ENCODE measurements around the gene POLR1B.

Gene POLR1B

DNA sequence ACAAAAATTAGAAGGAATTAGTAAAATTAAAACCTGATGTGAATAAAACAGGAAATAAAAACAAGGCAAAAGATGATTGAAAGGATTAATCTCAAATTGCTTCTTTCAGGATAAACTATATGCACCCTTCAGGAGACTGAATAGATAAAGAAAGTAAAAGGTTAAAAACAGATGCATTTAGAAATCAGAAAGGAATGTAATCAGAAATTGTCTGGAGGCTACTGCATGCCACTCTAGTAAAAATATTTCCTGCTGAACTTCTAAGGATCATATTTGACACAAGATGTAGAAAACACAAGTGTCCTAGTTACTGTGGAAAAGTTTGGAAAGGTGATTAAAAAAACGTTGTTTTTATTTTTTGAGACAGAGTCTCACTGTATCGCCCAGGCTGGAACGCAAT, 58.4 kb downstream of the POLR1B start:
- no peak for TF ChIP-seq EZH2phosphoT487 (IDR thresholded peaks at IDR 0.05; ENCODE audit: borderline replicate concordance)
- TF ChIP-seq, protein P1, sequence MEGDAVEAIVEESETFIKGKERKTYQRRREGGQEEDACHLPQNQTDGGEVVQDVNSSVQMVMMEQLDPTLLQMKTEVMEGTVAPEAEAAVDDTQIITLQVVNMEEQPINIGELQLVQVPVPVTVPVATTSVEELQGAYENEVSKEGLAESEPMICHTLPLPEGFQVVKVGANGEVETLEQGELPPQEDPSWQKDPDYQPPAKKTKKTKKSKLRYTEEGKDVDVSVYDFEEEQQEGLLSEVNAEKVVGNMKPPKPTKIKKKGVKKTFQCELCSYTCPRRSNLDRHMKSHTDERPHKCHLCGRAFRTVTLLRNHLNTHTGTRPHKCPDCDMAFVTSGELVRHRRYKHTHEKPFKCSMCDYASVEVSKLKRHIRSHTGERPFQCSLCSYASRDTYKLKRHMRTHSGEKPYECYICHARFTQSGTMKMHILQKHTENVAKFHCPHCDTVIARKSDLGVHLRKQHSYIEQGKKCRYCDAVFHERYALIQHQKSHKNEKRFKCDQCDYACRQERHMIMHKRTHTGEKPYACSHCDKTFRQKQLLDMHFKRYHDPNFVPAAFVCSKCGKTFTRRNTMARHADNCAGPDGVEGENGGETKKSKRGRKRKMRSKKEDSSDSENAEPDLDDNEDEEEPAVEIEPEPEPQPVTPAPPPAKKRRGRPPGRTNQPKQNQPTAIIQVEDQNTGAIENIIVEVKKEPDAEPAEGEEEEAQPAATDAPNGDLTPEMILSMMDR (conservative IDR thresholded peaks at IDR 0.05; ENCODE audit: low read length): no peak
- H2AFZ ChIP-seq (ENCODE audit: low read length): peak overlapping the region; percentile 23; the same call in 1 of the 2 replicates
- H3K4me1 ChIP-seq (ENCODE audit: insufficient read depth, low read length, poor library complexity, severe bottlenecking): no peaks in the 10 kb centered on the region
- no peaks in the 10 kb centered on the region for H4K20me1 ChIP-seq (ENCODE audit: insufficient read depth, low read length, poor library complexity, severe bottlenecking)
- H3K4me2 ChIP-seq (ENCODE audit: low read depth, low read length, poor library complexity, severe bottlenecking): no peak overlapping the region
- no peaks in the 10 kb centered on the region for H3K9me3 ChIP-seq (ENCODE audit: insufficient read depth, low read depth, low read length)
- no peaks in the 10 kb centered on the region for H3K9me2 ChIP-seq (replicated peaks; ENCODE audit: low read depth, low read length)
- no peaks in the 10 kb centered on the region for H3K27me3 ChIP-seq (ENCODE audit: insufficient read depth, low read length, poor library complexity, severe bottlenecking)
- H3K79me2 ChIP-seq (ENCODE audit: insufficient read depth, low read length): no peaks in the 10 kb centered on the region
- no peaks in the 10 kb centered on the region for H3F3A ChIP-seq (ENCODE audit: low read depth)
- H3K4me3 ChIP-seq (ENCODE audit: low read length, poor library complexity, severe bottlenecking): no peak overlapping the region
- H3K36me3 ChIP-seq (ENCODE audit: insufficient read depth, low read length): no peaks in the 10 kb centered on the region
- H3K9ac ChIP-seq (ENCODE audit: low read depth, low read length, poor library complexity, severe bottlenecking): no peak overlapping the region

DNA sequence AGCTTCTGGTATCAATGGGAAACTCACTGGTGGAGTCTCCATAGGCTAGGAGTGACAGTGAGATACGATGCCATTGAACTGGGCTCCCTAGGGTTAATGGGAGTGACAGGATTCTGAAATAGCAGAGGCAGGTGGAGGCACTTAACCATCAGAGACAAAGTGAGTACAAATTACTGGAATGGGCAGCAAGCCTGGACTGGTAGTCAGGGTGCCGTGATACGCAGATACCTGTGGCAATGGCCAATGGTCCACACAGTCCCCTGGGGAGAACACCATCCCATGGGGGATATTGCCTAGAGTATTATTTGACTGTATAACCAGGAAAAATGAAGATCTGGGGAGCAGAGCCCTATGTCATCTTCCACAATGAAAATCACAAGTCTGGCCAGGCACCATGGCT, 59.5 kb downstream of the POLR1B start:
- TF ChIP-seq EZH2phosphoT487 (IDR thresholded peaks at IDR 0.05; ENCODE audit: borderline replicate concordance): no peak
- TF ChIP-seq, protein P1 (conservative IDR thresholded peaks at IDR 0.05; ENCODE audit: low read length): no peak
- H3K4me2 ChIP-seq (ENCODE audit: low read depth, low read length, poor library complexity, severe bottlenecking): no peak overlapping the region
- H3K4me3 ChIP-seq (ENCODE audit: low read length, poor library complexity, severe bottlenecking): no peak overlapping the region
- no peaks in the 10 kb centered on the region for H3K36me3 ChIP-seq (ENCODE audit: insufficient read depth, low read length)
- H4K20me1 ChIP-seq (ENCODE audit: insufficient read depth, low read length, poor library complexity, severe bottlenecking): no peaks in the 10 kb centered on the region
- H3K4me1 ChIP-seq (ENCODE audit: insufficient read depth, low read length, poor library complexity, severe bottlenecking): no peaks in the 10 kb centered on the region
- no peak overlapping the region for H2AFZ ChIP-seq (ENCODE audit: low read length)
- no peak overlapping the region for H3K9ac ChIP-seq (ENCODE audit: low read depth, low read length, poor library complexity, severe bottlenecking)
- no peaks in the 10 kb centered on the region for H3K79me2 ChIP-seq (ENCODE audit: insufficient read depth, low read length)
- no peaks in the 10 kb centered on the region for H3K27me3 ChIP-seq (ENCODE audit: insufficient read depth, low read length, poor library complexity, severe bottlenecking)
- no peaks in the 10 kb centered on the region for H3F3A ChIP-seq (ENCODE audit: low read depth)
- no peaks in the 10 kb centered on the region for H3K9me3 ChIP-seq (ENCODE audit: insufficient read depth, low read depth, low read length)
- no peaks in the 10 kb centered on the region for H3K9me2 ChIP-seq (replicated peaks; ENCODE audit: low read depth, low read length)

DNA sequence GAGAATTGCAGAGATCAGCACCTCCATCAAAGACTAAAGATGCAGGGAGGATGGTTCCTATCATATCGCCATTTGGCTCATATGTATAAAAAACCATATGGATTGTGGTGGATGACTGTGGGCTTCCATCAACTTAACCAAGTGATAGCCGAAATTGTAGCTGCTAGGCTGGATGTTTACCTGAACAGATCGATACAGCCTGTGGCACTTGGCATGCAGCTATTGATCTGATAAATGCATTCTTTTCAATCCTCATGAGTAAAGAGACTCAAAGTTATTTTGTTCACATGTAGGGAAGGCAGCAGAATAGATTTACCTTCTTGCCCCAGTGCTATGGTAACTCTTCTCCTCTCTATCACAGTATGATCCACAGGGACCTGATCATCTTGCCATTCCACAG, 60.7 kb downstream of the POLR1B start:
- H3K4me2 ChIP-seq (ENCODE audit: low read depth, low read length, poor library complexity, severe bottlenecking): no peak overlapping the region
- no peaks in the 10 kb centered on the region for H3K9me2 ChIP-seq (replicated peaks; ENCODE audit: low read depth, low read length)
- TF ChIP-seq EZH2phosphoT487 (IDR thresholded peaks at IDR 0.05; ENCODE audit: borderline replicate concordance): no peak
- TF ChIP-seq, protein P1 (conservative IDR thresholded peaks at IDR 0.05; ENCODE audit: low read length): no peak
- H2AFZ ChIP-seq (ENCODE audit: low read length): no peak overlapping the region
- H3K4me1 ChIP-seq (ENCODE audit: insufficient read depth, low read length, poor library complexity, severe bottlenecking): no peaks in the 10 kb centered on the region
- no peaks in the 10 kb centered on the region for H4K20me1 ChIP-seq (ENCODE audit: insufficient read depth, low read length, poor library complexity, severe bottlenecking)
- no peaks in the 10 kb centered on the region for H3K9me3 ChIP-seq (ENCODE audit: insufficient read depth, low read depth, low read length)
- no peak overlapping the region for H3K9ac ChIP-seq (ENCODE audit: low read depth, low read length, poor library complexity, severe bottlenecking)
- no peaks in the 10 kb centered on the region for H3K27me3 ChIP-seq (ENCODE audit: insufficient read depth, low read length, poor library complexity, severe bottlenecking)
- H3K36me3 ChIP-seq (ENCODE audit: insufficient read depth, low read length): no peaks in the 10 kb centered on the region
- no peak overlapping the region for H3K4me3 ChIP-seq (ENCODE audit: low read length, poor library complexity, severe bottlenecking)
- no peaks in the 10 kb centered on the region for H3F3A ChIP-seq (ENCODE audit: low read depth)
- H3K79me2 ChIP-seq (ENCODE audit: insufficient read depth, low read length): no peaks in the 10 kb centered on the region

Data from Loucy (cell line).